GM19468 (cell line): ENCODE data around the gene FAM174A.
"Not testable (repeated sequence)": the region's sequence is repeated elsewhere in the genome, so short reads cannot be mapped to it uniquely, and the experiment has no call there.

ENCODE experiments used
- ATAC-seq: cut with Tn5 transposase; IDR thresholded peaks from one replicate; pipeline ENCODE4 v1.9.1; 2021; ENCODE audit warnings: mild to moderate bottlenecking, moderate library complexity, moderate number of reproducible peaks; ENCODE audit not compliant: unreplicated experiment; ENCODE audit errors: extremely low read depth

The FAM174A gene

DNA sequence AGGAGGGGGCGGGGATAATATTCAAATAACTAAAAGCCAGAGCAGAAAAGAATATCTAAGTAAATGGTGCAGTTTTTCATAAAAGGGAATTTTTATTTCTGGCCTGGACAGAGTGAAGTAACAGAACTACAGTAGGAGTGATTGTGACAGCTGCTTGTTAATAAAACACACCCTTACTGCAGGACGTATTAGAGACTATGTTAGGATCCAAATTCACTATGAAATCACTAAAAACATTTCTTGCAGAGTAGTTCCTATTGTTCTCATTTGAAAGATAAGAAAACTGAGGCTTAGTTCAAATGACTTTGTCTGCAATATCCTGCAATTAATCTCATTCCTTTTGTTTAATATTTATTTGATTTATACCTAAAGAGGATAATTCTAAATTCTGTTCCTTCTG, 39.5 kb downstream of the FAM174A start:
- no peak for ATAC-seq

DNA sequence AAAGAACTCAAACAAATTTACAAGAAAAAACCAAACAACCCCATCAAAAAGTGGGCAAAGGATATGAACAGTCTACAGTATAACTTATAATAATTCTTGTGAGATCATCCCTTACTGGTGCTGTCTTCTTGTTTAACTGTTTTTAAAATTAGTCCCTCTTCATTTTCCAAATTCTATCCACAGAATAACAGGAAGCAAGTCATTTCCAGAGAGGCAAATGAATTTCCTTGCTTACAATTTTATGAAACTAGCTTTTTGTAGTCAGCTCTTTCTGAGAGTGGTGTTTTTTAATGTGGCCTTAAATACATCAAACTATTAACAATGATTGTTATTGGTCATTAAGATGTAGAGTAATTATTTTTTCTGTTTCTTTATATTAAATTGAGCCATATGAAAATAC, 40.6 kb downstream of the FAM174A start:
- ATAC-seq = no peak

DNA sequence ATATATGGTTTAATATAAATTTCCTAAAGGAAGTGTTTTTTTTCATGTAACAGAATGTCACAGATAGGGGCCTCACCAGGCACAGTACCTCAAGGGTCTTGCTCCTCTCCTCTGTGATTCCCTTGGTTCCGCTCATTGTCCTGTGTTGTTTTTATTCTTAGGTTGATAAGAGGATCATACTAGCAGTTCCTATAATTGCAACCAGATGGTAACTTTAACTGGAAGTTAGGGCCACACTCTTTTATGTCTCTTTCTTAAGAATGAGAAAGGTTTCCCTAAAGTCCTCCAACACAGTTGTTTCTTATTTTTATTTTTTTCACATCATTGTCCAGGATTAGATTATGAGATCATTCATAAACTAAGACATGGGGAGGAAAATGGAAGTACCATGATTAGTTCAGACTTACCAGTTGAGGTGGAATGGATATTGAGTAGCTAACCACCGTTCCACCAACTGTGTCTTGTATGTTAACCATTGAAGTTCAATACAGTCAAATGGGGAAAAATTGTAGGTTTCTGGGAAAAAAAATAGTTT, 41.1 kb downstream of the FAM174A start:
- ATAC-seq = no peak

DNA sequence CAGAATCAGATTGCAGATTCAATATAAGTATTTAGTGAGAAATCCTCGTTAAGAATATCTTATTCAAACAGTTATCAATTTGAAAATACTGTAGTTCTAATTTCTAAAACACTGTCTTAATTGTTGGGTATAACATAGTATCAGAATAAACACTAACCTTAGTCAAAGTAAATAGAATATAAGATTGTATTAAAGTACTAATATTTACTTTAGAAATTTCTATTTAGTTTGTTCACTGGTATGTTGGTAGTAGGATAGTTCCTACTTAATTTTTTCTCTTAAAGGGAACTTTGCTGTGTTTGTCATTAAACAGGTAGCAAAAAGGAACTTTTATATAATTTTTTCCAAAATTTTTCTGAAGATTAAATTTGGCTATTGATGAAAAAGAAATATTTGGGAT, 42.3 kb downstream of the FAM174A start:
- ATAC-seq = no peak

DNA sequence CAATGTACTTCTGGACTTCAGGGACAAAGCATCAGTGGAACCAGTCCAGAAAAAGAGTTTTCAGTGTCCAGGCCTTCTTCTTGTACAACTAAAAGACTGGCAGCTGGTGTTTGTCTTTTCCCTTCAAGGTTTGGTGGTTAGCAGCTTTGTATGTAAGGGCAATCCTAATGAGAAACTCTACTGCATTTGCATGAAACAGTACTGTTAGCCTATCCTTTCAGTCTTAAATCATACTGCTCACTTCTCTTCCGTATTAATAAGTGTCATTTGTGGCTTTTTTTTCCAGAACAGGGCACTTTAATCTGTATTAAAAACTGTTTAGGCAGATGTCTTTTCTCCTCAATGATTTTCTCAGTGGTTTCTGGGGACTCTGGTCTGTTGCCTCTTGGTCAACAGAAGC, 48.9 kb downstream of the FAM174A start:
- ATAC-seq = peak; percentile 99

DNA sequence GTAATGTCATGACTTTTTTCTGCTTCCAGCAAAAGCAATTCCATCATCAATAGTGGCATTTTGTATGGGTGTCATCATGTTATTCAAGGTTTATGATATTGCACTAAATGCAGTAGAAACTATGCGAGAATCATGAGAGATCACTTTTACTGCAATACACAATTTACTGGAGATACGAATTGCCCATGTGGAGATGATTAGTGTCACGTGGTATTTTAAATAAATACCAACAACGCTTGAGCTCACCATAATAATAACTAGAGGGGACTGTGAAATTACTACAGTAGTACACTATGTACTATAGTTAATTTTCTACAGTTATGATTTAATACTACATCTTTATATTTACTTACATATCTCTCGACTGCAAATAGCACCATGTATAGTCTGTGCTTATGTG, 49.7 kb downstream of the FAM174A start:
- ATAC-seq = no peak

DNA sequence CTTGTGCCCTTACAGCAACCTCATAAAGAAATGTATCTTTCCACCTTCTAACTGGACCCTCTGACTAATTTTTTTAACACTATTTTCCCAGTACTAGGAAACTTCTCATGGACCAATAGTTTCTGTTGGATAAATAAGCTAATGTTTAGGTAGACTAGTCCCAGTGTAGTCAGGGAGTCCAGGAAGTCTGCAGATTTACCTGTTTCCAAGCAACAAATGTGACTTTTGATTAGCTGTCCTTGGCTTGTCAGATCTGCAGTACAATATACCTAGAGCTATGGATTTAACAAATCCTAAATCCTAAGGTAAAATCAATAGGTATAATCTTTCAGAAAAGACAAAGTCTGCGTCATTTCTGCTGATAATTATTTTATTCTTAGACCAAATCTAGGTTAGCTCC, 55.7 kb downstream of the FAM174A start:
- ATAC-seq = no peak

DNA sequence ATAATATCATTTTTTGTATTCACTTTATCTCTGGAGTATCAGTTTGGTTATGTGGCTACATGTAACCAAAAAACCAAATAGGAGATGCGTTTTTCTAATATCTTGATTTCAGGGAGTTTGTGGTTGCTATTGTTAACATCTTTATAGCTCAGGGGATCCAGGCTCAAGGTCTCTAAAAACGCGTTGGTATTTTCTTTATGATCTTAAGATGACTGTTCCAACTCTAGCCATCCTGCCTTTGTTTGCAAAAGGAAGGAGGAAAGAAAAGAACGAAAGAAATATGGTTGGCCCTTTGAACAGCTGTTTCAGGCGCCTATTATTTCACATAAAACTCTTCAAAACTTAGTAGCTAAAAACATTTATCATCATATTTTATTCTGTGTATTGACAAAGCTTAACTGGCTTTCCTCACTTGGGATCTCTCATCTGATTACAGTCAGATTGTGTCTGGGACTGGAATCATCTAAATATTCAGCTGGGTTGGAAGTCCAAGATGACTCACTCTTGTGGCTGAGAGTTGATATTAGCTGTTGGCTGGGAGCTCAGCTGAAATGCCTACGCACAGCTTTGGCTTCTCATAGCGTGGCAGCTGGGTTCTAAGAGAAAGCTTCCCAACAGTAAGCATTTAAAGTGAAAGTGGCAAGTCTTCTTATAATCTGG, 60.1 kb downstream of the FAM174A start:
- ATAC-seq = no peak

DNA sequence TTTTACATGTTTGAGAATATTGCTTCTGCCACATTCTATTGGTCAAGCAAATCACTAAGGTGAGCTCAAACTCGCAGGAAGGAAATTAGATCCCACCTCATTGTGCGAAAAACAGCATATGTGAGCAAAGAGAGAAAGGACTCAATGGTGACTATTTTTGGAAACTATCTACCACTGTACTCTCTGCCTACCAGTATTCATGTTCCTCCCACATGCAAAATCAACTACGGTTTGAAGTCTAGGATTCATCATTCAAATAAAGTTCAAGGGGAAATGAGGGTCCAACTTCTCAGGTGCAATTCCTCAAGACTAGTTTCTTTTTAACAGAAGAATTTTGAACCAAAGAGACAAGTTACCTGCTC, 60.6 kb downstream of the FAM174A start:
- ATAC-seq = no peak

DNA sequence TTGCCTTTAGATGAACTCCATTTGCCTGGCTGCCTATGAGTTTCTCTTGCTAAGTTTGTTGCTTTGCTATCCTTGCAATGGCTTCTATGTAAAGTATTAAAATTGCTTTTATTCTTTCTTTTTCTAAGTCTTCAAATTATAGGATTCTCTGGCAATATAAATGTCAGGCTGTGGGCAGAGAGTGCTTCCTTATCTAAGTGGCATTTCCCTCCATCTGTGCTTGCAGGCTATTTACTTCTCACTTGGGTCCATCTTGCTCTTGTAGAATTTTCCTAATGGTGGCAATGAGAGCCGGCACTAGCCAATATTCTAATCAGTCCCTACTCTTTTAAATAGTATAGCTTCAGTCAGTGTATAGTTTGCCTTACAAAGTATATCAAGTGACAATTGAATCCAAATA, 63.3 kb downstream of the FAM174A start:
- ATAC-seq = no peak

DNA sequence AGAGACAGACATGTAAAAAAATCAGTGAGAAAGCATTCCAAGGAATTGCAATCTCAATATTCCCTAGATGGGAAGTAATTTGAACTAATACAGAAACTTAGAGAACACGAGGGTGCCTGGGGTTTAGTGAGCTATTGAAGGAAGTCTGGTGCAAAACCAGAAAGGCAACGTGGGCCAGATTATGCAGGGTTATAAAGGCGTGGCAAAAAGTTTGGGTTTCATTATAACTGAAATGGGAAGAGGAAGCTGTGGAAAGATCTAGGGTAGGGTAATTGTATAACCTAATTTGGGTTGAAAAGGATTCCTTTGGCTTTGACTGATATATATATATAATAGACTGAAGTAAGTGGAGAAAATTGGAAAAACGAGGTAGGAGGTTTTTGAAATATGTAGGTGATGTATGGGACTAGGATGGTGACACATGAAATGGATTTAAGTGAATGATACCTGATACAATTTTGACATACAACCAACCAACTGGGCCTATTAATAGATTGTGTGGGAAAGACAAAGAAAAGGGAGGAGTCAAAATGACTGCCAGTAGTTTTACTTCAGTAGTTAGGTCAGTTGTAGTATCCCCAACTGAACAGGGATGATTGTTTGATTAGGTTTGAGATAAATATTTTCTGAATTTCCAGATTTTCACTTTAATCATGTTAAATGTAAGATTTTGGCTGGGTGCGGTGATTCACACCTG, 65.3 kb downstream of the FAM174A start:
- ATAC-seq = no peak

DNA sequence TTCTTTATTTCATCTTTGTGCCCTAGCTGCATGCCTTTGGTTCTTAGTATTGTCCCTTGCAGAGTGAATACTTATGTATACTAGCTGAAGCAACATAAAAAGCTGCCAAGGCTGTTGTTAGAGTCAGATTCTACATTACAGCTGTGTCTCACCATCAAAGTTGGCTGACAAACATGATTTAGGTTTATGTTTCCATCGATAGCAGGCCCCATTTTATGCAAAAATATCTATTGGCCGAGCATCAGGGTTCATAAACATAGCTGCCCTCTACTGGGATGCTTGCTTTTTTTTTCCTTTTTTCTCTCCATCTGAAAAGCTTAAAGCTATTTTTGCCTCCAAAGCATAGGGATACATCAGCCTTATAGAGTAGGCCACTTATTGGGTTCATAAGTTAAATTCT, 68.0 kb downstream of the FAM174A start:
- ATAC-seq = no peak

DNA sequence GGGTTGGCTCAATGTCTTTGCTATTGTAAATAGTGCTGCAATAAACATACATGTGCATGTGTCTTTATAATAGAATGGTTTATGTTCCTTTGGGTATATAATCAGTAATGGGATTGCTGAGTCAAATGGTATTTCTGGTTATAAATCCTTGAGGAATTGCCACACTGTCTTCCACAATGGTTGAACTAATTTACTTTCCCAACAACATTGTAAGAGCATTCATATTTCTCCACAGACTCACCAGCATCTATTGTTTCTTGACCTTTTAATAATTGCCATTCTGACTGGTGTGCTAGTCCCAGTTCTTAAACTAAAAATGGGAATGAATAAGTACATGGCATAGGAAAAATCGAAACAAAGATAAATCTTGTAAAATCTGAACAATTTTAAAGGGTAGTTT, 68.8 kb downstream of the FAM174A start:
- not testable (repeated sequence) for ATAC-seq

DNA sequence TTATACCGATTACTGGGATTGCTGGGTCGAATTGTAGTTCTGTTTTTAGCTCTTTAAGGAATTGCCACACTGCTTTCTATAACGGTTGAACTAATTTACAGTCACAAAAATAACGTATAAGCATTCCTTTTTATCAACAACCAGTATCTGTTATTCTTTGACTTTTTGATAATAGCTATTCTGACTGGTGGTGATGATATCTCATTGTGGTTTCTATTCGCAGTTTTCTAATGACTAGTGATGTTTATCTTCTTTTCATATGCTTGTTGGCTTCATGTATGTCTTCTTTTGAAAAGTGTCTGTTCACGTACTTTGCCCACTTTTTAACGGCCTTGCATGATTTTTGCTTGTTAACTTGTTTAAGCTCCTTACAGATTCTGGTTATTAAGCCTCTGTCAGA, 74.4 kb downstream of the FAM174A start:
- no peak for ATAC-seq

DNA sequence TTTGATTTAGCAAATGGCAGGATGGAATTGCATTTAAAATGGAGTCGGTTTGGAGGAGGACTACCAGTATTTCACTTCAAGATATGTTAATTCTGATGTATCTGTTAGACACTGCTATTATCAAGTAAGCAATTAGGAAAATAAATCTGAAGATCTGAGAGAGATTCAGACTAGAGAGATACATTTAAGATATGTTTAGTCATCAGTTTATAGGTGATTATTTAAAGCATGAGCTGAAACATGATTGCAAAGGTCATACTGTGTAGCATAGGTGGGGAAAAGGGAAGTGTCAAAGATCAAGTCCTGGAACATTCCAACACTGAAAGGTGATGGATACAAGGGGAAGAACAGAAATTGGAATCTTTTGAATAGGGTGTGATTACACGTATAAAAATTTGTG, 79.1 kb downstream of the FAM174A start:
- no peak for ATAC-seq

DNA sequence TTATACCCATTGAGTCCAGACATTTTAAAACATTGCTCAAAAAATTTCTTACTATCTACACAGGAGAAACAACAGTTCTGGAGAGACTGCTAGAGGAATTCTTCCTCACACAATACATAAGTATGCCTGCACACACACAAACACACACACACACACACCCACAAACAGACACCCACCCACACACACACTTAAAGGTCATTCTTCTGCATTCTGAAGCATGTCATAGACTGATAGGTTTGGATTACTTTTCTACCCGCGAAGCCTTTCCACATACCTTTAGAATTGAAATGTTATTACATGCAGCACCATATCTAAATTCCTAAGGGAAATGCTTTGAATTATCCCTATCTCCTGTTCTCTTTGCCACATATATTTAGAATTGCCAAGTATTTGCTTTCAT, 80.2 kb downstream of the FAM174A start:
- ATAC-seq = no peak

DNA sequence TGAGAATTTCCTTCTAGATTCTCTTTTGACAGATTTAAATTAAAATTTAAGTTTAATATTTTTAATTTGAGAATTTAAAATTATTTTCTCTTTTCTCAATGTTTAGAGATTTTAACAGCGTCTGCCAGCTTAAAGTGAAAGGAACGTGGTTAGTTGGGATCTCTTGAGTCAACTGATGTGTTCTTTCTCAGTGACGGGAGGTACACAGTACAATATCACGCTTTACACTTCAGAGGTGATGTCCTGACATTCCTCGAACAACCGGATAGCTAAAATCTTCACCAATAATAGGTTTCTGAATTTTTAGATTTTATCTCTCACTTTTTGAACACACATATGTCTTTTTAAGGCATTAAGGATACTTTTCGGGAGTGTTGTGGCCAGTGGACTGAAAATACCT, 81.1 kb downstream of the FAM174A start:
- ATAC-seq = no peak

DNA sequence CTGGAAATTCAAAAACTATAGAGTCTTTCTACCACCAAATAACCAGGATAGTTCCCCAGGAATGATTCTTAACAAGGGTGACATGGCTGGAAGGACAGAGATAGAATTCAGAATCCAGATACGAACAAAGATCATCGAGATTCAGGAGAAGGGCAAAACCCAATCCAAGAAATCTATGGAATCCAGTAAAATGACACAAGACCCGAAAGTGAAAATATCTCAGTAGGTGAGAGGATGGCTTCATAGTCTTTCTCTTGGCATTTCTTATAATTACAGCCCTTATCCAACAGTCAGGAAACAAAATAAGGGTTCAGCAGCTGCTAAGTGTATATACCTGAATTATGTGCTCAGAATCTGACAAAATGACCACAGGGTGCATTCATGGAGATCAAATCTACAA, 81.8 kb downstream of the FAM174A start:
- no peak for ATAC-seq

DNA sequence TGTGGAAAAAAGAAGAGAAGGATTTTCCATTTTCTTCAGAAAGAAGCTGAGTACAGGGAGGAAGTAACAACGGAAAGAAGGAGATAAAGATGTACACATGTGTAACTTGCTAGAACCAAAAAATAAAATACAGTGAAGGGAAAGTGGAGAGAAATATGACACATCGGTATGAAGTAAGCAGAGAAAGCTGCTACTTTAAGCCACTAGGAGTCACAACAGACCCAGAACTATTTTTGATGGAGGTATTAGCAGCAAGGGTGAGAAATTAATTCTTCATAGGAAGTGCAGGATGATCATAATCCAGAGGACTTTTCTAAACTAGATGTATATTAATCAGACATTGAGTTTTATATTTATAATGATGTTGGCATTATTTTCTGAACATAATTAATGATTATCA, 88.5 kb downstream of the FAM174A start:
- ATAC-seq = peak; percentile 72

DNA sequence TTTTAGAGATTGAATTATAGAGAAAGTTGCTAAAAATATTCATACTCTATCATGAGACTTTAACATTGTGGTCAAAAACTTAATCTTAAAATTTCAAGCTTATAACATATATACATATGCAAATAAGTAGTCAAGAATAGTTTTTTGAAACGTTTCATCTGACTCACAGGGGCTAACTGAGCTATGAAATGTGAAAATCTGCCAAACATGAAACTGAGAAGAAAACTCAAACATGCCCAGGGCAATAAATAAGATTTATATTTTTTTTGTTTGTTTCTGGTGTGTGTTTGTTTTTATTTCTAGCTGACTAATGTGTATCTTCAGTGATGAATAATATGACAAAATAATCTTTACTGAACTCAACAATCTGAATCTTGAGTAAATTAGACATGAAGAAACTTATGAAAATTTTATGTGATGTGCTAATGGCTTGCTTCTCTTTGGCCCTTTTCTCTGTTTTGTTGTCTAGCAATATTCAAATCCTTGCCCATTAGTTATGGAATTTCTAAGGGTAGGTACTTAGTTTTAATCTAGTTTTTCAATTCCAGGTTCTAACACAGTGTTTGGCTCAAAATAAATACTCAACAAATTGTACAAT, 99.9 kb downstream of the FAM174A start:
- no peak for ATAC-seq
